Left hindlimb (tissue), 1 donor: ENCODE results near the gene SMS.

Source experiments
- DNase-seq: peaks from one replicate; pipeline ENCODE4 v3.0.0-alpha.2; 2018

SMS gene

DNA sequence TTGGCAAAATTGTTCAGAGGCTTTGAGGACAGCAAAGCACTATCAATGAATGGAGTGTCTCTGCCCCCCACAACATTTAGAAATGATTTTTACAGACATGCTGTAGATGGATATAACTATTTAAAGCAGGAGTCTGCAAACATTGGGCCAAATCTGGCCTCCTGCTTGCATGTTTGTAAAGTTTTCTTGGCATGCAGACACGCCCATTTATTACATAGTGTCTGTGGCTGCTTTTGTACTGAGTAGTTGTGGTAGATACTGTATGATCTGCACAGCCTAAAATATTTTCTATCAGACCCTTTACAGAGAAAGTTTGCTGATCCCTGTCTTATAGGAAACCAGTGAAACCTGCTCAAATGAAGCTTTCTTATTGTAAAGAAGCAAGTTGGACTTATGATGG, 46.1 kb downstream of the SMS start:
- DNase-seq = no peak

- DNase-seq = no peak
These were observed 48.9 kb downstream of the SMS start for GRCh38 chrX:21989384-21989783.

DNA sequence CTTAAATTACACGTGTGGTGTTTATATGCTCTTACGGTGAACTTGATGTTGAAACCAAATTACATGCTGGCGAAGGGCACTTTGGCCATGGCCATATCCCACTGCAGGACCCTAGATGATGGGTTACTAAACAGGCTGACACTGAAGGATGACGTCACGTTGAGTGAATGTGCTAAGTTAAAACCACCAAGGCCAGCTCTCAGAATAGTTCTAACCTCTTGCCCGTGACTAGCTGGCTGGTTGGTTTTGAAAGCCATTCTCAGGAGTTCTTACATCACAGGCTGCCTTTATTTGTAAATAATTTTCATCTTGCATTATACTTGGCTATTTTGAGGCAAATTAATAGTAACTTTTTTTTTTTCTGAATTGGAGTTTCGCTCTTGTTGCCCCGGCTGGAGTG, 50.3 kb downstream of the SMS start:
- peak; percentile 39 for DNase-seq

GRCh38 chrX:21991504-21991903, 51.0 kb downstream of the SMS start:
- no peak for DNase-seq

- DNase-seq = no peak
These were observed 52.8 kb downstream of the SMS start for GRCh38 chrX:21993265-21993664.

DNA sequence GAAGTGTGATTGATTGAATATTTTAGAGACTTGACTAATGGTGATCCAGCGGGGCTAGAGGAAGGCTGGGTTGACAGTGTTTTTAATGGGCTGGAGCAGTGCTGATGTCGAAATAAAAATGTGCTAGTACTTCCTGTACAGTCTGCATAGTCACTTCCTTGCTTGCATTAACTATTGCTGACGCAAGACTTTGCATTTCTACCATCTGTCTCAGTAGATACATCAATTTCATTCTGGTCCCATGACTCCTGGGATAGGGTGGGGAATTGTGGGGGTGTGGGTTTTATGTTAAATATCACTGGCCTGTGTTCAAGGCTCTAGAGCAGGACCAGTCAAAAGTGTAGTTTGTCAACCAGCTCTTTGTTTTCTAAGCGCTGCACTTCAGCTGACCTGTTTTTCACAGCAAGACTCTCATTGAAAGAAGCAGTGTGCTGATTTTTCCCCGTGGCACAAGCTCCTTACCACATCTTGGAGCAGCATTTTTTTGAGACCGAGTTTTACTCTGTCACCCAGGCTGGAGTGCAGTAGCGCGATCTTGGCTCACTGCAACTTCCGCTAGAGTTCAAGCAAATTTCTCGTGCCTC, 56.5 kb downstream of the SMS start:
- DNase-seq = no peak

GRCh38 chrX:21998037-21998436, 57.5 kb downstream of the SMS start:
- DNase-seq = no peak

- DNase-seq = no peak
These were observed 64.4 kb downstream of the SMS start for GRCh38 chrX:22004866-22005265.

GRCh38 chrX:22012051-22012450, 71.5 kb downstream of the SMS start:
- DNase-seq = no peak

DNA sequence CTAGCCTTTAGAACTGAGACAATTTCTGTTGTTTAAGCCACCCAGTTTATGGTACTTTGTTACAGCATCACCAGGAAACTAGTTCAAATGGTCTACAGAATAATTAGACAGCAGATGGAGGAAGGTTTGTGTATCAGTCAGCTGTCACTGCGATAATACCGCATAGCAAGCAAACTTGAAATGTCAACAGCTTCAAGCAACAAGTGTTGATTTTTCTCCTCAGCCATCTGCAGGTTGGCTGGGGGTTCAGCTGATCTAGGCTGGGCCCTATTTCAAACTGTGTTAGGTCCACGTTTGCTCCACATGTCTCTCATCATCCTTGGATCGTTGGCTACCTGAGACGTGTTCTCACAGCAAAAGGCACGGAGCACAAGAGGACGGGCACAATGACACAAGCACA, 72.4 kb downstream of the SMS start:
- no peak for DNase-seq

DNA sequence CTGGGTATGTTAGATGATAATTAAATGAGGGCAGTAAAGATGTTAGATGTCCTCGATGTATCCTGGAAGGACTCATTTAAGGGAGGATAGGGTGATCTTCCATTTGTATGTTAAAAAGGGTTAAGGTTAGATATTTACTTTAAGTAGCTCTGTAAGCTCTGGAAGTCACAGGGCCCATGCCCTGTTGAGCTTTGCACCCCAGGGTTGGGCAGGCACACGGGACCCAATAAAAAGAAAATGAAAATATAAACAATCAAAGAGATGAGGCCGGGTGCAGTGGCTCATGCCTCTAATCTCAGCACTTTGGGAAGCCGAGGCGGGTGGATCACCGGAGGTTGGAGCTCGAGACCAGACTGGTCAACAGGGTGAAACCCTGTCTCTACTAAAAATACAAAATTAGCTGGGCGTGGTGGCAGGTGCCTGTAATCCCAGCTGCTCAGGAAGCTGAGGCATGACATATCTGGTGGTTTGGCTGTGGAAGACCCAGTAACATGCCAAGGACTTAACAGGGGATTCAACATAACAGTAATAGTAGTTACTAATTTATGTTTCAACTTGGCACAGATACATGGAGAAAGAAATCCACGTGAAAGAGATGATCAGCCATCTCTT, 74.7 kb downstream of the SMS start:
- DNase-seq = no peak

- peak; percentile 51 for DNase-seq
These were observed 81.3 kb downstream of the SMS start for GRCh38 chrX:22021751-22022324.

GRCh38 chrX:22024577-22024976, 84.1 kb downstream of the SMS start:
- no peak for DNase-seq

- DNase-seq = no peak
These were observed 85.2 kb downstream of the SMS start for GRCh38 chrX:22025751-22026150.

- no peak for DNase-seq
These were observed 86.2 kb downstream of the SMS start for GRCh38 chrX:22026731-22027130.

DNA sequence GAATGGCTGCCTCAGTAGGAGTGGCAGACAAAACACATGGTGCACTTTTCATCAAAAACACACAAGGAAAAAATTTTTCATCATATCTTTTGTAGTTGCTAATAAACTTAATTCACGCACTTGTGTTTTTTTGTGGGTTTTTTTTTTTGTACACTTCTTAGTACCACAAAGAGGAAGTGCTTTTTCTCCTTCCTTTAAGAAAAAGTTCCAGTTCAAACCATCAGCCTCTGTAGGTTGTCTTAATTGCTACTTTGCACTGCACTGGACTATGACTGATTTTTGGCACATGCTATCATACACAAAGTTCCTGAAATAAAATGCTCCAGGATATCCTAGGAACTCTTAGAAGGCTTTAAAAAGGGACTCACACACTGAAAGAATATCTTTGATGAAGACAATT, 91.6 kb downstream of the SMS start, which contains the start of gene PHEX:
TSS of gene PHEX (plus strand) at position 242 of the 400 bp plus-strand sequence. CDS start 681 bp downstream, outside the sequence.
- no peak for DNase-seq

- no peak for DNase-seq
These were observed 92.0 kb downstream of the SMS start for GRCh38 chrX:22032506-22032905.

- no peak for DNase-seq
These were observed 93.3 kb downstream of the SMS start for GRCh38 chrX:22033818-22034217.

DNA sequence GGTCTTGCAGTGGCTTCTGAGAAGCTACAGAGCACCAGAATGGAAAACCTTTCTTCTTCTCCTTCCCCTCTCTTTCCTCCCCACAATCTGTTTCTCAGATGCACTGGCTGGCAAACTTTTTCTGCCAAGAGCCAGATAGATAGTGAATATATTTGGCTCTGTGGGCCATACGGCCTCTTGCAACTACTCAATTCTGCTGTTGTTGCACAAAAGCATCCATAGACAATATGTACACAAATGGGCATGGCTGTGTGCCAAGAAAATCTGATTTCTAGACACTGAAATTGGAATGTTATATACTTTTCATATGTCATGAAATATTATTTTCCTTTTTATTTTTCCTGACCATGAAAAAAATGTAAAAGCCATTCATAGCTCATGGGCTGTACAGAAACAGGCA, 94.7 kb downstream of the SMS start:
- DNase-seq = no peak

DNA sequence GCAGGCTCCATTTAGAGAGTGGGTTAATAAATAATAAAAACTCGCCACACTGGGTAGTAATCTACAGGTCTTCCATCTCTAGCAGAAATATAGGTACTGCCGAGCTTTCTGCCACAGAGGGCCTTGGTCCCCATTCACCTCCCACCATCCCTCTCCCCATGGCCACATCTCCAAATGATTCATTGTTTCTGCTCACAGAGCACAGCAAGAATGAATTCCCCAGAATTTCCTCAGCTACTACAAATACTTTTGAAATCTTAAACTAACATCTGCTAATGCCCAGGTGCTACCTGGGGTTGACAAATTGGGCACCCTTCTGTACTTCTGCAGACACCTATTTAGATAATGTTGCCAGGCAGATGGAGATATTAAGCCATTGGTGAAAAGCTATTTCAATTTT, 96.7 kb downstream of the SMS start:
- no peak for DNase-seq

DNA sequence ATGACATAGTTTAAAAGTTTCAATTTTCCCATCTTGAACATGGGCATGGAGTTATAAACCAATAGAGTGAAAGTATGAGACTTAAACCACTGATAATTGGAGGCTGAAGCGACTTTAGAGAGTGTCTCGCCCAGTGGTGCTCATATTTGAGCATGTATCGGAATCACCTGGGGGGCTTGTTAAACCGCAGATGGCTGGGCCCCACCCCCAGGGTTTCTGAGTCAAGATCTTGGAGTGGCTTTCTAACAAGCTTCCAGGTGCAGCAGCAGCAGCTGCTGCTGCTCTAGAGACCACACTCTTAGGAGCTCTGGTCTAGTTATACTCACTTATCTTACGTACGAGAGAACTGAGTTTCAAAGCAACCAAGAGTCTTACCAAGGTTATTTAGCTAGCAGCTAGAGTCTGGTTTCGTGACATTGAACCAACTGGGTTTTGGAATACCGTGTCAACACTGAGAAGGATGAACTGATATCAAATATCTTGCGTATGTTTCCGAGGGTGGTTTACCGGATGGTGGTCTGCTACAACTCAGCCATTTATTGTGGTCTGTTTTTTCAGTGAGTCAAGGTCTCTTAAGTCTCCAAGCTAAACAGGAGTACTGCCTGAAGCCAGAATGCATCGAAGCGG, 97.5 kb downstream of the SMS start:
- DNase-seq = no peak

- no peak for DNase-seq
These were observed 99.0 kb downstream of the SMS start for GRCh38 chrX:22039541-22039940.

GRCh38 chrX:22040184-22040583, 99.7 kb downstream of the SMS start:
- no peak for DNase-seq

GRCh38 chrX:22041907-22042530, 101.5 kb downstream of the SMS start:
- DNase-seq = no peak
